Heart left ventricle (tissue), 16 donors: ENCODE results near the gene AEBP2. TPM values are rescaled to one million over a fixed set of nuclear protein-coding genes. Genes with fewer than 3 reads are reported as not detected.
A peak's percentile ranks its signal among the peaks of the same experiment; 100 is the strongest.
"Not testable (repeated sequence)": the region's sequence is repeated elsewhere in the genome, so short reads cannot be mapped to it uniquely, and the experiment has no call there.

ENCODE experiments used
- ATAC-seq, 4 donors: fragments of 200-7000 bp; cut with Tn5 transposase; one replicate each; pipeline ENCODE4 v1.9.1; 2020 to 2022; ENCODE audit warnings: moderate library complexity in 4 of 4, mild to moderate bottlenecking in 3 of 4, moderate number of reproducible peaks in 1 of 4
- DNase-seq, 5 donors: peaks; one replicate each; pipeline ENCODE4 v3.0.0-alpha.2; 2020
- H3K27ac ChIP-seq, 12 donors: fragments of 200-600 bp; sonication (generic) in 4 of 12; one replicate each; pipeline versions ENCODE4 v1.5.0 to v1.8.0; 2016 to 2022; ENCODE audit warnings: mild to moderate bottlenecking in 2 of 12
- H3K27me3 ChIP-seq, 9 donors: fragments of 200-600 bp; sonication (generic) in 2 of 9; one replicate each; pipeline versions ENCODE4 v1.5.1 to v1.8.0; 2016 to 2022; ENCODE audit warnings: mild to moderate bottlenecking in 3 of 9
- H3K36me3 ChIP-seq, 9 donors: fragments of 200-600 bp; sonication (generic) in 2 of 9; one replicate each; pipeline versions ENCODE4 v1.5.0 to v1.8.0; 2018 to 2022; ENCODE audit warnings: mild to moderate bottlenecking in 2 of 9
- H3K4me1 ChIP-seq, 12 donors: fragments of 200-600 bp; sonication (generic) in 4 of 12; one replicate each; pipeline versions ENCODE4 v1.5.0 to v1.8.0; 2016 to 2022; ENCODE audit warnings: mild to moderate bottlenecking in 3 of 12
- H3K4me3 ChIP-seq, 12 donors: fragments of 200-600 bp; sonication (generic) in 4 of 12; one replicate each; pipeline versions ENCODE4 v1.5.0 to v1.8.0; 2017 to 2022; ENCODE audit warnings: mild to moderate bottlenecking in 9 of 12, moderate library complexity in 4 of 12
- H3K9me3 ChIP-seq, 12 donors: fragments of 200-600 bp; sonication (generic) in 4 of 12; one replicate each; pipeline versions ENCODE4 v1.5.0 to v1.8.0; 2016 to 2022; ENCODE audit warnings: mild to moderate bottlenecking in 1 of 12
- CTCF ChIP-seq, 12 donors: fragments of 200-600 bp; sonication (generic) in 4 of 12; IDR thresholded peaks; one replicate each; pipeline versions ENCODE4 v1.5.0 to v1.8.0; 2018 to 2022; ENCODE audit warnings: antibody characterized with exemption in 12 of 12, mild to moderate bottlenecking in 5 of 12
- POLR2A ChIP-seq, 2 donors: fragments of 450-650 bp; IDR thresholded peaks; one replicate each; pipeline ENCODE4 v1.6.1; 2017; ENCODE audit warnings: antibody characterized with exemption in 2 of 2, mild to moderate bottlenecking in 2 of 2, moderate library complexity in 2 of 2
- WGBS, 4 donors: extraction: QIAGEN DNeasy Blood & Tissue Kit in 2 of 4; methylation state at CpG; one replicate each; pipeline versions ENCODE4 v1.1.5 to v1.1.7; 2013 to 2018; 5-methylcytosine and 5-hydroxymethylcytosine counted together
- intact Hi-C, 10 donors: fragments of 100-400 bp; cut with DNase I; formaldehyde crosslinking; loops; one replicate each; pipeline versions ENCODE4 v1.11.1 to v1.14.2; 2022
- polyA plus RNA-seq, 2 donors: library from polyadenylated mRNA; stranded (reverse); fragments of 200-250 nt; gene quantifications; one replicate each; pipeline ENCODE4 v1.2.3, GENCODE V29; 2013
- total RNA-seq, 9 donors: library from RNA; depleted of rRNA in 2 of 9; stranded (reverse); fragments of >200 nt in 2 of 9; fragmentation: NEBNext Ultra II Directional in 3 of 9; extraction: Animal tissue kit (Norgen Biotek cat#: 25700) in 3 of 9; gene quantifications; one replicate each; pipeline versions ENCODE4 v1.1.0 to v1.2.4, GENCODE V29; 2016 to 2023
- donor health status: ischemic (EF 13 %, LVEDD 7.1; RV severe dilation, severe dysfunction).
- donor health status: healthy with polysubstance abuse.
- donor health status: DM: no; HTN: yes; CAD: no.
- donor health status: DM: no; HTN: no; CAD: no.
- donor health status: ischemic (EF 25% LVEDD 6.9; RV normal size, moderate dysfunction).
- donor health status: ischemic (EF 25% LVEDD 5.7; RV mildly dilated, moderate dysfunction).
- donor health status: healthy.
- donor health status: DM: yes; HTN: yes; CAD: no.
- donor health status: ischemic (EF 35%, LVEDD 5.7; RV mildly dilated, moderate dysfunction).
- donor health status: nonischemic (EF 11% LVEDD 7.7; RV severe dilation, severe dysfunction).
- donor health status: DM: yes; HTN: yes; CAD: no.
- donor health status: PGD.
- donor health status: ischemic (EF 29% LVEDD 5.4; RV normal size, mild dysfunction).
- donor health status: nonischemic (EF 23%, LVEDD 6.1; RV moderate dilation, normal function).

AEBP2 gene
- total and polyA plus RNA-seq, 11 donors, result 7.6 to 36.5 (median 22.1) TPM

- no peak overlapping the region for H3K4me3 ChIP-seq
- no peaks in the 10 kb centered on the region for H3K36me3 ChIP-seq
- peaks cover 8 to 35% (median 25%) of the 10 kb centered on the region in 12 donors for H3K4me1 ChIP-seq
- intact Hi-C loops, result no loop called here
- no peaks in the 10 kb centered on the region for H3K27me3 ChIP-seq
- no peak for TF ChIP-seq POLR2A (IDR thresholded peaks at IDR 0.05)
- no peak for TF ChIP-seq CTCF (IDR thresholded peaks at IDR 0.05)
- ATAC-seq (peak in 3 of 4 donors; percentile 38 to 66 (median 50)), DNase-seq (no peak)
- peak overlapping the region in 10 of 12 donors; percentile 1 to 74 (median 60) for H3K27ac ChIP-seq
- no peaks in the 10 kb centered on the region for H3K9me3 ChIP-seq
Measured at GRCh38 chr12:19547271-19547671, 108.0 kb downstream of the AEBP2 start.

GRCh38 chr12:19548834-19549233 is 109.5 kb downstream of the AEBP2 start:
- no peak for DNase-seq
- no peak overlapping the region for H3K4me3 ChIP-seq
- peak overlapping the region in 3 of 12 donors; percentile 18 to 72 (median 62) for H3K27ac ChIP-seq
- ATAC-seq, result no peak
- H3K36me3 ChIP-seq, result no peaks in the 10 kb centered on the region
- peaks cover 8 to 47% (median 27%) of the 10 kb centered on the region in 12 donors for H3K4me1 ChIP-seq
- 78 to 83% (median 82%) methylated on average over 4 of the region's 4 CpGs for WGBS, 4 donors
- TF ChIP-seq CTCF (IDR thresholded peaks at IDR 0.05), result no peak
- intact Hi-C loops, result no loop called here
- no peaks in the 10 kb centered on the region for H3K27me3 ChIP-seq
- no peaks in the 10 kb centered on the region for H3K9me3 ChIP-seq

DNA sequence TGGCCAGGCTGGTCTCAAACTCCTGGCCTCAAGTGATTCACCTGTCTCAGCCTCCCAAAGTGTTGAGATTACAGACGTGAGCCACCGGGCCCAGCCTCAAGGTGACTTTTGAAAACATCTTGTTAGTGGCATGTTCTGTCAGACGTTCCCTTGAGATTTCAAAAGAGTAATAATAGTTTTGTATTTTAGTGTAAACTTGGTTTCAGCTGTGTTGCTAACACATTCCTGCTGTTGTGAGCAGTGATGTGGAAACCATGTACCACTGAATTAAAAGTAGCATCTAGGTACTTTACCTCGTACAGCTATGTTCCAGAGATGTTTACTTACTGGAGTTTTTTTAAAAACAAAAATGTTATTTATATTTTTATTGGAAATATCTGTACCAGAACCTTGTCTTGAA is 111.3 kb downstream of the AEBP2 start:
- no peak overlapping the region for H3K27ac ChIP-seq
- no peak overlapping the region for H3K4me3 ChIP-seq
- no peaks in the 10 kb centered on the region for H3K9me3 ChIP-seq
- no peak for DNase-seq
- ATAC-seq, result no peak
- peaks cover 8 to 41% (median 24%) of the 10 kb centered on the region in 12 donors for H3K4me1 ChIP-seq
- no peaks in the 10 kb centered on the region for H3K36me3 ChIP-seq
- TF ChIP-seq POLR2A (IDR thresholded peaks at IDR 0.05), result no peak
- no peak for TF ChIP-seq CTCF (IDR thresholded peaks at IDR 0.05)
- WGBS, 4 donors, result 64 to 85% (median 72%) methylated on average over 4 of the region's 4 CpGs
- intact Hi-C loops, result loop anchor here in 1 of 10 donors (5.0 kb wide), 1 partner anchor 1118 kb away; no protein-coding TSS in a partner anchor
- H3K27me3 ChIP-seq, result no peaks in the 10 kb centered on the region

DNA sequence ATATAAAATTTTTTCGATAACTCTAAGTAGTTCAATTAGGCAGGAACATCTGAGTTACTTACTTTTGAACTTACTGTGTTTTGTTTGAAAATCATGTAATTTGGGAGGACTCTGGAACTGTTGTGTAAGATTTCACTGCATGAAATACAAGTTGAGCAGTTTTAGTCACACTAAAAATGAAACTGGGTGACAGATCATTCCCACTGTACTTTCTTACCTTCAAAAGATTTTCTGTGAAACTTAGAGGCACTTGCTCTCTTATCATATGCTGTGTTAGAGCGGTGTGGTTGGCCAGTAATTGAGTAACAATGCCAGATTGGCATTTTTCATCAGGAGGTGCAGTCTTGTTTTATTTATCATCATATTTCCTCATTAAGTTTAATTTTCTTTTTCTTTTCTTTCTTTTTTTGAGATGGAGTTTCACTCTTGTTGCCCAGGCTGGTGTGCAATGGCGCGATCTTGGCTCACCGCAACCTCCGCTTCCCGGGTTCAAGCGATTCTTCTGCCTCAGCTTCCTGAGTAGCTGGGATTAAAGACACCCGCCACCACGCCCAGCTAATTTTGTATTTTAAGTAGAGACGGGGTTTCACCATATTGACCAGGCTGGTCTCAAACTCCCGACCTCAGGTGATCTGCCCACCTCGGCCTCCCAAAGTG is 113.3 kb downstream of the AEBP2 start:
- H3K36me3 ChIP-seq, H3K4me3 ChIP-seq, DNase-seq, H3K27ac ChIP-seq, H3K9me3 ChIP-seq, H3K27me3 ChIP-seq, ATAC-seq: not testable (repeated sequence)
- WGBS, 4 donors, result 84 to 92% (median 90%) methylated on average over 13 of the region's 13 CpGs
- peaks cover 0 to 21% (median 7%) of the 10 kb centered on the region in 12 donors for H3K4me1 ChIP-seq
- intact Hi-C loops, result loop anchor here in 1 of 10 donors (5.0 kb wide), 1 partner anchor 1120 kb away; no protein-coding TSS in a partner anchor
